ENCODE results near the gene TTC39C.
"Not testable (repeated sequence)": the region's sequence is repeated elsewhere in the genome, so short reads cannot be mapped to it uniquely, and the experiment has no call there.

TTC39C gene

GRCh38 chr18:24054130-24054529, 39.6 kb downstream of the TTC39C start:
- DNase-seq (ENCODE audit: low spot score), result no peak

- DNase-seq (ENCODE audit: low spot score), result no peak
These were observed 40.7 kb downstream of the TTC39C start for GRCh38 chr18:24055009-24055804.

- no peak for DNase-seq (ENCODE audit: low spot score)
These were observed 41.3 kb downstream of the TTC39C start for GRCh38 chr18:24055878-24056277.

- no peak for DNase-seq (ENCODE audit: low spot score)
These were observed 42.0 kb downstream of the TTC39C start for GRCh38 chr18:24056506-24056905.

- DNase-seq (ENCODE audit: low spot score), result no peak
These were observed 43.2 kb downstream of the TTC39C start for GRCh38 chr18:24057804-24058203.

- DNase-seq (ENCODE audit: low spot score), result not testable (repeated sequence)
These were observed 44.8 kb downstream of the TTC39C start for GRCh38 chr18:24059385-24059784.

GRCh38 chr18:24060644-24061043, 46.1 kb downstream of the TTC39C start:
- DNase-seq (ENCODE audit: low spot score), result no peak

GRCh38 chr18:24063121-24063731, 48.7 kb downstream of the TTC39C start:
- no peak for DNase-seq (ENCODE audit: low spot score)

GRCh38 chr18:24064391-24065100, 50.0 kb downstream of the TTC39C start:
- DNase-seq (ENCODE audit: low spot score), result no peak

GRCh38 chr18:24065906-24066305, 51.4 kb downstream of the TTC39C start:
- DNase-seq (ENCODE audit: low spot score), result no peak

- no peak for DNase-seq (ENCODE audit: low spot score)
These were observed 54.6 kb downstream of the TTC39C start for GRCh38 chr18:24068945-24069693.

- DNase-seq (ENCODE audit: low spot score), result no peak
These were observed 56.5 kb downstream of the TTC39C start for GRCh38 chr18:24071029-24071428.

- no peak for DNase-seq (ENCODE audit: low spot score)
These were observed 57.2 kb downstream of the TTC39C start for GRCh38 chr18:24071779-24072178.

GRCh38 chr18:24072743-24073142, 58.2 kb downstream of the TTC39C start:
- no peak for DNase-seq (ENCODE audit: low spot score)

GRCh38 chr18:24073791-24074190, 59.2 kb downstream of the TTC39C start:
- no peak for DNase-seq (ENCODE audit: low spot score)

GRCh38 chr18:24074757-24075156, 60.2 kb downstream of the TTC39C start:
- DNase-seq (ENCODE audit: low spot score), result not testable (repeated sequence)

- DNase-seq (ENCODE audit: low spot score), result no peak
These were observed 61.4 kb downstream of the TTC39C start for GRCh38 chr18:24075767-24076597.

GRCh38 chr18:24076950-24077349, 62.4 kb downstream of the TTC39C start:
- no peak for DNase-seq (ENCODE audit: low spot score)

- no peak for DNase-seq (ENCODE audit: low spot score)
These were observed 63.8 kb downstream of the TTC39C start for GRCh38 chr18:24078391-24078790.

- DNase-seq (ENCODE audit: low spot score), result no peak
These were observed 66.3 kb downstream of the TTC39C start for GRCh38 chr18:24080861-24081260.

GRCh38 chr18:24083550-24083949, 69.0 kb downstream of the TTC39C start:
- DNase-seq (ENCODE audit: low spot score), result no peak
